Heart right ventricle (tissue), 16 donors: ENCODE data around the gene ALK. TPM values are rescaled to one million over a fixed set of nuclear protein-coding genes. Genes with fewer than 3 reads are reported as not detected.
A peak's percentile ranks its signal among the peaks of the same experiment; 100 is the strongest.

Experiments
- ATAC-seq, 8 donors: fragments of 200-7000 bp; cut with Tn5 transposase; one replicate each; pipeline ENCODE4 v1.9.1; 2020; ENCODE audit warnings: mild to moderate bottlenecking in 8 of 8, moderate library complexity in 8 of 8, moderate number of reproducible peaks in 1 of 8
- DNase-seq, 2 donors: peaks; one replicate each; pipeline ENCODE4 v3.0.0-alpha.2; 2020
- H3K27ac ChIP-seq, 10 donors: fragments of 200-600 bp; sonication (generic) in 2 of 10; one replicate each; pipeline versions ENCODE4 v1.5.0 to v1.8.0; 2020 to 2022; ENCODE audit warnings: mild to moderate bottlenecking in 3 of 10
- H3K27me3 ChIP-seq, 7 donors: fragments of 200-600 bp; one replicate each; pipeline ENCODE4 v1.8.0; 2021 to 2022; ENCODE audit warnings: mild to moderate bottlenecking in 2 of 7
- H3K36me3 ChIP-seq, 9 donors: fragments of 200-600 bp; sonication (generic) in 1 of 9; one replicate each; pipeline versions ENCODE4 v1.5.0 to v1.8.0; 2020 to 2022; ENCODE audit warnings: mild to moderate bottlenecking in 2 of 9
- H3K4me1 ChIP-seq, 9 donors: fragments of 200-600 bp; sonication (generic) in 1 of 9; one replicate each; pipeline versions ENCODE4 v1.5.0 to v1.8.0; 2020 to 2022; ENCODE audit warnings: mild to moderate bottlenecking in 4 of 9
- H3K4me3 ChIP-seq, 10 donors: fragments of 200-600 bp; sonication (generic) in 2 of 10; one replicate each; pipeline versions ENCODE4 v1.5.0 to v1.8.0; 2020 to 2022; ENCODE audit warnings: mild to moderate bottlenecking in 7 of 10, moderate library complexity in 2 of 10
- H3K9me3 ChIP-seq, 11 donors: fragments of 200-600 bp in 10 of 11; sonication (generic) in 2 of 11; one replicate each; pipeline versions ENCODE4 v1.5.0 to v1.8.0; 2013 to 2022; ENCODE audit warnings: mild to moderate bottlenecking in 2 of 11, control low read depth in 1 of 11, moderate library complexity in 1 of 11
- WGBS, 2 donors: extraction: QIAGEN DNeasy Blood & Tissue Kit; methylation state at CpG; one replicate each; pipeline ENCODE4 v1.1.7; 2013; ENCODE audit warnings: inconsistent platforms in 1 of 2; 5-methylcytosine and 5-hydroxymethylcytosine counted together
- intact Hi-C, 10 donors: fragments of 100-400 bp; cut with DNase I; formaldehyde crosslinking; loops; one replicate each; pipeline versions ENCODE4 v1.11.1 to v1.14.2; 2022
- polyA plus RNA-seq, 2 donors: library from polyadenylated mRNA; stranded (reverse); fragments of 200-250 nt; gene quantifications; one replicate each; pipeline ENCODE4 v1.2.3, GENCODE V29; 2013
- total RNA-seq, 10 donors: library from RNA; stranded (reverse); fragmentation: NEBNext Ultra II Directional in 3 of 10; extraction: Animal tissue kit (Norgen Biotek cat#: 25700) in 3 of 10; gene quantifications; one replicate each; pipeline versions ENCODE4 v1.2.1 to v1.2.4, GENCODE V29; 2021 to 2023
- TF ChIP-seq, protein P1 (sequence below), 9 donors: fragments of 200-600 bp; sonication (generic) in 2 of 9; IDR thresholded peaks; one replicate each; pipeline versions ENCODE4 v1.5.0 to v1.8.0; 2021 to 2022; ENCODE audit warnings: antibody characterized with exemption in 9 of 9, mild to moderate bottlenecking in 5 of 9, moderate library complexity in 1 of 9
- donor health status: Arrhythmogenic right ventricular cardiomyopathy.
- donor health status: ischemic (EF 13 %, LVEDD 7.1; RV severe dilation, severe dysfunction).
- donor health status: healthy with polysubstance abuse.
- donor health status: DM: no; HTN: yes; CAD: no.
- donor health status: DM: no; HTN: no; CAD: no.
- donor health status: ischemic (EF 25% LVEDD 6.9; RV normal size, moderate dysfunction).
- donor health status: ischemic (EF 25% LVEDD 5.7; RV mildly dilated, moderate dysfunction).
- donor health status: healthy.
- donor health status: DM: yes; HTN: yes; CAD: no.
- donor health status: Ischemic cardiomyopathy.
- donor health status: ischemic (EF 35%, LVEDD 5.7; RV mildly dilated, moderate dysfunction).
- donor health status: nonischemic (EF 11% LVEDD 7.7; RV severe dilation, severe dysfunction).
- donor health status: DM: yes; HTN: yes; CAD: no.
- donor health status: PGD.
- donor health status: ischemic (EF 29% LVEDD 5.4; RV normal size, mild dysfunction).
- donor health status: nonischemic (EF 23%, LVEDD 6.1; RV moderate dilation, normal function).

Gene ALK
- total and polyA plus RNA-seq, 12 donors = 0.01 to 0.24 (median 0.08) TPM; not detected in 7

GRCh38 chr2:29224693-29225551, 696.5 kb downstream of the ALK start:
- no peak overlapping the region for H3K27ac ChIP-seq
- TF ChIP-seq, protein P1, sequence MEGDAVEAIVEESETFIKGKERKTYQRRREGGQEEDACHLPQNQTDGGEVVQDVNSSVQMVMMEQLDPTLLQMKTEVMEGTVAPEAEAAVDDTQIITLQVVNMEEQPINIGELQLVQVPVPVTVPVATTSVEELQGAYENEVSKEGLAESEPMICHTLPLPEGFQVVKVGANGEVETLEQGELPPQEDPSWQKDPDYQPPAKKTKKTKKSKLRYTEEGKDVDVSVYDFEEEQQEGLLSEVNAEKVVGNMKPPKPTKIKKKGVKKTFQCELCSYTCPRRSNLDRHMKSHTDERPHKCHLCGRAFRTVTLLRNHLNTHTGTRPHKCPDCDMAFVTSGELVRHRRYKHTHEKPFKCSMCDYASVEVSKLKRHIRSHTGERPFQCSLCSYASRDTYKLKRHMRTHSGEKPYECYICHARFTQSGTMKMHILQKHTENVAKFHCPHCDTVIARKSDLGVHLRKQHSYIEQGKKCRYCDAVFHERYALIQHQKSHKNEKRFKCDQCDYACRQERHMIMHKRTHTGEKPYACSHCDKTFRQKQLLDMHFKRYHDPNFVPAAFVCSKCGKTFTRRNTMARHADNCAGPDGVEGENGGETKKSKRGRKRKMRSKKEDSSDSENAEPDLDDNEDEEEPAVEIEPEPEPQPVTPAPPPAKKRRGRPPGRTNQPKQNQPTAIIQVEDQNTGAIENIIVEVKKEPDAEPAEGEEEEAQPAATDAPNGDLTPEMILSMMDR (IDR thresholded peaks at IDR 0.05) = no peak
- H3K27me3 ChIP-seq = peaks cover 0 to 57% (median 44%) of the 10 kb centered on the region in 7 donors
- H3K36me3 ChIP-seq = no peaks in the 10 kb centered on the region
- H3K4me3 ChIP-seq = no peak overlapping the region
- WGBS, 2 donors = 71 to 78% methylated on average over 17 of the region's 17 CpGs
- intact Hi-C loops = no loop called here
- DNase-seq (no peak), ATAC-seq (no peak)
- peaks cover 0 to 18% (median 0%) of the 10 kb centered on the region in 9 donors for H3K4me1 ChIP-seq
- no peaks in the 10 kb centered on the region for H3K9me3 ChIP-seq

GRCh38 chr2:29223851-29224692, 697.3 kb downstream of the ALK start:
- TF ChIP-seq, protein P1 (IDR thresholded peaks at IDR 0.05) = no peak
- Histone ChIP-seq H3K27me3 (peaks cover 0 to 58% (median 36%) of the 10 kb centered on the region in 7 donors), H3K4me1 (peaks cover 0 to 18% (median 0%) of the 10 kb centered on the region in 9 donors), H3K36me3 (no peaks in the 10 kb centered on the region), H3K27ac (no peak overlapping the region), H3K9me3 (no peaks in the 10 kb centered on the region), H3K4me3 (no peak overlapping the region)
- peak; percentile 42 to 79 (median 66) for ATAC-seq
- WGBS, 2 donors = 76 to 79% methylated on average over 7 of the region's 7 CpGs
- peak in 1 of 2 donors; percentile 34 for DNase-seq
- intact Hi-C loops = no loop called here

DNA sequence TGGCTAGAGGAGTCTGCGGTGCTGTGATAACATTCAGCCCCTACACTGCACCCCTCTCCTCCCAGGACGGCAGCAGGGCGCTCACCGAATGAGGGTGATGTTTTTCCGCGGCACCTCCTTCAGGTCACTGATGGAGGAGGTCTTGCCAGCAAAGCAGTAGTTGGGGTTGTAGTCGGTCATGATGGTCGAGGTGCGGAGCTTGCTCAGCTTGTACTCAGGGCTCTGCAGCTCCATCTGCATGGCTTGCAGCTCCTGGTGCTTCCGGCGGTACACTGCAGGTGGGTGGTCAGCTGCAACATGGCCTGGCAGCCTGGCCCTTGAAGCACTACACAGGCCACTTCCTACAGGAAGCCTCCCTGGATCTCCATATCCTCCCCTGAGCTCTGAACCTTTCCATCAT, 698.1 kb downstream of the ALK start:
- intact Hi-C loops = no loop called here
- H3K9me3 ChIP-seq = no peaks in the 10 kb centered on the region
- 87 to 88% methylated on average over 11 of the region's 11 CpGs for WGBS, 2 donors
- no peak for DNase-seq
- peaks cover 0 to 49% (median 34%) of the 10 kb centered on the region in 7 donors for H3K27me3 ChIP-seq
- H3K36me3 ChIP-seq = no peaks in the 10 kb centered on the region
- TF ChIP-seq, protein P1 (IDR thresholded peaks at IDR 0.05) = no peak
- H3K4me1 ChIP-seq = peaks cover 0 to 18% (median 0%) of the 10 kb centered on the region in 9 donors
- no peak overlapping the region for H3K4me3 ChIP-seq
- no peak overlapping the region for H3K27ac ChIP-seq
- no peak for ATAC-seq
